SK-N-MC (cell line): ENCODE data around the gene UGT1A10.
"Not testable (repeated sequence)": the region's sequence is repeated elsewhere in the genome, so short reads cannot be mapped to it uniquely, and the experiment has no call there.

Experiments
- DNase-seq: peaks from one replicate; pipeline ENCODE4 v3.0.0-alpha.2; 2011; ENCODE audit warnings: low read depth, low spot score
- H3K27ac ChIP-seq: fragments of 200-600 bp; sonication (generic); 2 replicates; pipeline ENCODE4 v1.5.1; 2016; ENCODE audit warnings: mixed run types
- H3K36me3 ChIP-seq: fragments of 200-600 bp; sonication (generic); 2 replicates; pipeline ENCODE4 v1.6.1; 2017; ENCODE audit warnings: antibody characterized with exemption, low read length, mixed read lengths; ENCODE audit not compliant: insufficient read depth
- H3K4me3 ChIP-seq: fragments of 200-600 bp; sonication (generic); 2 replicates; pipeline ENCODE4 v1.5.1; 2016
- H3K9ac ChIP-seq: fragments of 200-600 bp; sonication (generic); 2 replicates; pipeline ENCODE4 v1.8.0; 2017; ENCODE audit warnings: mixed run types, mixed read lengths; ENCODE audit not compliant: insufficient read length
- H3K9me3 ChIP-seq: fragments of 200-600 bp; sonication (generic); 2 replicates; pipeline ENCODE4 v1.6.1; 2017; ENCODE audit warnings: low read depth, mild to moderate bottlenecking, antibody characterized with exemption, low read length, moderate library complexity, mixed read lengths
- EZH2 ChIP-seq: fragments of 200-600 bp; sonication (generic); IDR thresholded peaks from one replicate; pipeline ENCODE4 v1.6.1; 2017; ENCODE audit warnings: antibody characterized with exemption
- FOXP2 ChIP-seq: optimal IDR thresholded peaks from 2 replicates; pipeline ENCODE3; 2011; ENCODE audit warnings: mild to moderate bottlenecking, moderate library complexity; ENCODE audit not compliant: insufficient read depth; ENCODE audit errors: extremely low read length, control extremely low read depth
- POLR2AphosphoS5 ChIP-seq: IDR thresholded peaks from 2 replicates; pipeline ENCODE4 v1.6.1; 2012; ENCODE audit warnings: mild to moderate bottlenecking, low read depth, low read length, borderline replicate concordance

The UGT1A10 gene

GRCh38 chr2:233740870-233741269 lies 104.6 kb downstream of the UGT1A10 start:
- Histone ChIP-seq H3K9me3 (no peaks in the 10 kb centered on the region), H3K4me3 (no peak overlapping the region), H3K9ac (no peak overlapping the region), H3K27ac (no peak overlapping the region), H3K36me3 (no peaks in the 10 kb centered on the region)
- TF ChIP-seq EZH2 (no peak), POLR2AphosphoS5 (no peak), FOXP2 (no peak)
- DNase-seq: no peak

- H3K36me3 ChIP-seq: no peaks in the 10 kb centered on the region
- H3K9ac ChIP-seq: no peak overlapping the region
- TF ChIP-seq FOXP2 (no peak), EZH2 (no peak), POLR2AphosphoS5 (no peak)
- H3K27ac ChIP-seq: no peak overlapping the region
- no peak overlapping the region for H3K4me3 ChIP-seq
- no peaks in the 10 kb centered on the region for H3K9me3 ChIP-seq
- no peak for DNase-seq
Observed at GRCh38 chr2:233743464-233744259, 107.4 kb downstream of the UGT1A10 start.

GRCh38 chr2:233745073-233745755 lies 109.0 kb downstream of the UGT1A10 start:
- no peak overlapping the region for H3K9ac ChIP-seq
- H3K9me3 ChIP-seq: no peaks in the 10 kb centered on the region
- DNase-seq: no peak
- H3K27ac ChIP-seq: no peak overlapping the region
- H3K36me3 ChIP-seq: no peaks in the 10 kb centered on the region
- no peak overlapping the region for H3K4me3 ChIP-seq
- TF ChIP-seq POLR2AphosphoS5: no peak
- TF ChIP-seq EZH2: no peak
- no peak for TF ChIP-seq FOXP2

- DNase-seq, H3K27ac ChIP-seq, H3K36me3 ChIP-seq, H3K4me3 ChIP-seq, H3K9ac ChIP-seq, H3K9me3 ChIP-seq: not testable (repeated sequence)
Observed at GRCh38 chr2:233745838-233746237, 109.6 kb downstream of the UGT1A10 start.

DNA sequence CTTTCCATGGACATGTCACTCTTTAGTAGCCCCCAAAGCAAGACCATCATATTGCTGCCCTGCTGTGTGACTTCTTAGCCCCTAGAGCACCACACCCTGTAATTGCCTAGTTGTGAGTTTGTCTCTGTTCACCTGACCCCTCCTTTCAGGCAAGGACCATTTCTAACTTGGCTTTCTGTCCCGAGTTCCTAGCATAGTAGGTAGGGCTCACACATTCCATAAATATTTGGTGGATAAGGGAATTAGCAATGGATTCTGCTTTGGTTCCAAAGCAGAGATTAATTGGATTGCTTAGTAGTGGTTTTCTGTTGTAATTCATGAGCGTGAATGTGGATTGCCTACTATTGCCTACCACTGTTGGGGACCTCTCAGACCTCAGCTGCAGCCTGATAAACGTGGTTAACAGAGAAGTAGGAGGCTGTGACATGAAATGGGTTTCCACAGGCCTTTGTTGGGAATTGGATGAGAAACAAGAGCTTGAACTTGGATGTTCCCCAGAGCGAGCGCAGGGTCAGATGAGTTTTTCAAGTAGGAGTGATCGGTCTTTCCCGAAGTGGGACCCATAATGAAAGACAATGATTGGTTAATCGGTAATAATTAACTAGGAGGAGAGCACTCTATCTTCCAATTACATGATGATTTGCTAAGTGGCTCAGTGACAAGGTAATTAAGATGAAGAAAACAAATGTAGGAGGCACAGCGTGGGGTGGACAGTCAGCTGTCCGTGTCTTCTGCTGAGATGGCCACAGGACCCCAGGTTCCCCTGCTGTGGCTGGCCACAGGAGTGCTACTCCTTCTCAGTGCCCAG lies 110.4 kb downstream of the UGT1A10 start:
- Histone ChIP-seq H3K9ac (no peak overlapping the region), H3K4me3 (no peak overlapping the region), H3K36me3 (no peaks in the 10 kb centered on the region), H3K9me3 (no peaks in the 10 kb centered on the region), H3K27ac (no peak overlapping the region)
- no peak for TF ChIP-seq FOXP2
- TF ChIP-seq POLR2AphosphoS5: no peak
- no peak for TF ChIP-seq EZH2
- DNase-seq: no peak

- no peak for DNase-seq
- TF ChIP-seq EZH2: no peak
- no peak for TF ChIP-seq FOXP2
- TF ChIP-seq POLR2AphosphoS5: no peak
Observed at GRCh38 chr2:233747283-233747544, 111.0 kb downstream of the UGT1A10 start.

DNA sequence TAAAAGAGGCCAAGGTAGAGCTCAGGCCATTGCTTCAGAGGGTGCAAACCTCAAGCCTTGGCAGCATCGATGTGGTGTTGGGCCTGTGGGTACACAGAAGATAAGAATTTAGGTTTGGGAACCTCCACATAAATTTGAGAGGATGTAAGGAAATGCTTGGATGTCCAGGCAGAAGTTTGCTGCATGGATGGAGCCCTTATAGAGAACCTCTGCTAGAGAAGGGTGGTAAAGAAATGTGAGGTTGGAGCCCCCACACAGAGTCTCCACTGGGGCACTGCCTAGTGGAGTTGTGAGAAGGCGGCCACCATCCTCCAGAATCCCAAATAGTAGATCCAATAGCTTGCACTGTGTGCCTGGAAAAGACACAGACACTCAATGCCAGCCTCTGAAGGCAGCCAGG lies 114.4 kb downstream of the UGT1A10 start:
- H3K9ac ChIP-seq, H3K4me3 ChIP-seq, H3K9me3 ChIP-seq, DNase-seq, H3K27ac ChIP-seq, H3K36me3 ChIP-seq: not testable (repeated sequence)

More at GRCh38 chr2:233747283-233747544, 111.0 kb downstream of the UGT1A10 start:
- H3K9ac ChIP-seq: no peak overlapping the region
- no peaks in the 10 kb centered on the region for H3K9me3 ChIP-seq
- no peak overlapping the region for H3K27ac ChIP-seq
- no peak overlapping the region for H3K4me3 ChIP-seq
- H3K36me3 ChIP-seq: no peaks in the 10 kb centered on the region

GRCh38 chr2:233751212-233752009 lies 115.2 kb downstream of the UGT1A10 start:
- H3K36me3 ChIP-seq: not testable (repeated sequence)

More at GRCh38 chr2:233751212-233752009, 115.2 kb downstream of the UGT1A10 start:
- H3K9me3 ChIP-seq, H3K9ac ChIP-seq, H3K27ac ChIP-seq, DNase-seq, H3K4me3 ChIP-seq: not testable (repeated sequence)
